Caki2 (cell line): ENCODE measurements around the gene KRT38. TPM values are rescaled to one million over a fixed set of nuclear protein-coding genes. Genes with fewer than 3 reads are reported as not detected.
A peak's percentile ranks its signal among the peaks of the same experiment; 100 is the strongest.
"Not testable (repeated sequence)": the region's sequence is repeated elsewhere in the genome, so short reads cannot be mapped to it uniquely, and the experiment has no call there.

Experiments
- DNase-seq: peaks from one replicate; pipeline ENCODE4 v3.0.0-alpha.2; 2015; ENCODE audit warnings: low read depth
- in situ Hi-C: cut with HindIII; loops from 2 replicates; pipeline ENCODE4 v1.10.0; 2016; ENCODE audit warnings: low sequenced_read_pairs, low pct_unique_long_range_greater_than_20kb, mixed read lengths
- total RNA-seq: library from RNA; depleted of rRNA; stranded (reverse); fragments of >200 nt; shearing (Covaris generic); gene quantifications from 2 replicates; pipeline ENCODE4 v1.2.3, GENCODE V29; 2014; ENCODE audit warnings: low replicate concordance

KRT38 gene
- total RNA-seq, 1 experiment from 2014 or later = not detected

DNA sequence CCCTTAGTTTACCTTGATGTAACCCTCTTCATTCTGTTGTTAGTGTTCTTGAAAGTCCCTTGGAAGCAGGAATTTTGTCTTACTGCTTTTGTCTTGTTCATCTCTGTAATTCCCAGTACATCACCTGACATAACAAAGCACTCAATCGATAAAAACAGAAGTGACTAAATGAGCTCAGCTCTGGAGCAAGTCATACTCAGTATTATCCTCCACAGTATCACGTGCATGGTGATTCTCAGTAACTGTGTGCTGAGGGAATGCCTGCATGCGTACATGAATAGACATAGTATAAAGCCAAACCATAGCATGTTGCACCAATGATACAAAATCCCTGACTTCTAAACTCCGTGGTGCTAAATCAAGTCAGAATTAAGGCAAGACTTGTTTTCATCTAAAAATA, 7.2 kb downstream of the KRT38 start:
- no peak for DNase-seq
- in situ Hi-C loops = no loop called here

- in situ Hi-C loops, DNase-seq: not testable (repeated sequence)
Observed at GRCh38 chr17:41430376-41430775, 10.4 kb downstream of the KRT38 start.

DNA sequence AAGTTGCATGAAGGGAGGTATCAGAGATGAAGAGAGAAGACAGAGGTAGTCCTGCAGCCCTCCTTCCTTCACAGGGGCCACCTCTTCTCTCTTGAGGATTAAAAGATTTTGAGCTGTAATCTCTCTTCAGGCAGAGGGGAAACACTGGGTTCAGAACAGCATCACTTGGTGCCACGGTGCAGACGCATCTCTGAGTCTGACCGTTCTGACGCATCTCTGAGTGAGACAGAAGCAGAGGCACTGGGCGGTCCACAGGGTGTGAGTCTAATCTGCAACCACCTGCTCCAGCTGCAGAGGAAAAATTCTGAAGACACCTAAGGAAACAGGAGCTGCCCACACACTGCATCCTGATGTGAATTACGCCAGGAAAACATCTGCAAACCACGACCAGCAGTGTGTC, 11.1 kb downstream of the KRT38 start:
- no peak for DNase-seq
- in situ Hi-C loops = no loop called here

DNA sequence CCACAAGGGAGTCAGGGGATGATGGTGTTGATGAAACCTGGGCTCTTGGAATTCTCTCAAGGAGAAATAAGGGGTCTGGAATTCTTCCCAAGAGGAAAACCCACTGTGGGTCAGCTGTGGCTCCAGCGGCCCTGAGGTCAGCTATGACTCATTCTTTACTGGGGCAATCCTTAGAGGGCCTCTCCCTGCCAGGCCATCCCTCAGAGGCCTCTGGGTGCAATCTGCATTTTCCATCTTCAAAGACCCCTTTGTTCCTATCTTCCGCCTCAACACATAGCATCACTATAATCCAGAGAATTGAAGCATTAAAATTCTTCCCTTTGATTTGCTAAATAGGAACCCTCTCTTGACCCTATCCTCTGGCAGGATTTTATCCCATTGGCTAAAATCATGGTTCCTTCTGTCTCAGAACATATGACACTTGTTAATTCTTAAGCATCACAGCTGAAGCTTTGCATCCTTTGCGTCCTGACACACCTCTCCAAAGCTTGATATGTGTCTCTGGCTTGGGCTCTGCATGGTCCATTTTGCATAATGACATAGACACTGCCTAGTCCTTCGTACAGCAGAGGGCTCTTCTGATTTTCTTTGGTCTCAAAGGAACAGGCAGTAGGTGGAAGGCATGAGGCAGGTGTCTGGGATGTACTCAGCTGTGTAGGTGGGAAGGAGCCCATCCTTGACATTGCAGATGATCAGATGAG, 12.0 kb downstream of the KRT38 start:
- no peak for DNase-seq
- in situ Hi-C loops = no loop called here

GRCh38 chr17:41424111-41424635, 16.6 kb downstream of the KRT38 start, which contains the start of gene KRT37:
Gene KRT37 (minus strand): TSS chr17:41424585. CDS start chr17:41424523, 62 bp downstream.
- in situ Hi-C loops = no loop called here
- no peak for DNase-seq

GRCh38 chr17:41422586-41422985, 18.2 kb downstream of the KRT38 start:
- in situ Hi-C loops, DNase-seq: not testable (repeated sequence)

GRCh38 chr17:41421617-41422016, 19.2 kb downstream of the KRT38 start:
- no peak for DNase-seq
- in situ Hi-C loops = no loop called here

DNA sequence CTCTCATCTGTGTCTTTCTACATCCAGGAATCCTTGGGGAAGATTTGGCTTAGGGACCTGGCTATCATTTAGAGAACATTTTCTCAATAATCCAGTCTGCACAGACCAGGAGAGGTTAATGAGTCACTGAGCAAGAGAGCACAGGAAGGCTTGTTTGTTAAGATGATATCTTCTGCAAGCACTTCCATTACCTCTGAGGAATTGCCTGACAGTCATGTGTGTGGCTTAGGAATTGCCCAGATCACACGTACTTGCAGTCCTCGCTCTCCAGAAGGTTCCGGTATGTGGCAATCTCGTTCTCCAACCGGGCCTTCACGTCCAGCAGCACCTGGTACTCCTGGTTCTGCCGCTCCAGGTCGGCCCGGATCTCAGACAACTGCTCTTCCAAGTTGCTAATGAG, 19.7 kb downstream of the KRT38 start:
- DNase-seq = no peak
- in situ Hi-C loops = no loop called here

- DNase-seq = no peak
- in situ Hi-C loops = no loop called here
Observed at GRCh38 chr17:41420134-41420533, 20.6 kb downstream of the KRT38 start.

GRCh38 chr17:41419716-41420115, 21.1 kb downstream of the KRT38 start:
- in situ Hi-C loops = no loop called here

DNA sequence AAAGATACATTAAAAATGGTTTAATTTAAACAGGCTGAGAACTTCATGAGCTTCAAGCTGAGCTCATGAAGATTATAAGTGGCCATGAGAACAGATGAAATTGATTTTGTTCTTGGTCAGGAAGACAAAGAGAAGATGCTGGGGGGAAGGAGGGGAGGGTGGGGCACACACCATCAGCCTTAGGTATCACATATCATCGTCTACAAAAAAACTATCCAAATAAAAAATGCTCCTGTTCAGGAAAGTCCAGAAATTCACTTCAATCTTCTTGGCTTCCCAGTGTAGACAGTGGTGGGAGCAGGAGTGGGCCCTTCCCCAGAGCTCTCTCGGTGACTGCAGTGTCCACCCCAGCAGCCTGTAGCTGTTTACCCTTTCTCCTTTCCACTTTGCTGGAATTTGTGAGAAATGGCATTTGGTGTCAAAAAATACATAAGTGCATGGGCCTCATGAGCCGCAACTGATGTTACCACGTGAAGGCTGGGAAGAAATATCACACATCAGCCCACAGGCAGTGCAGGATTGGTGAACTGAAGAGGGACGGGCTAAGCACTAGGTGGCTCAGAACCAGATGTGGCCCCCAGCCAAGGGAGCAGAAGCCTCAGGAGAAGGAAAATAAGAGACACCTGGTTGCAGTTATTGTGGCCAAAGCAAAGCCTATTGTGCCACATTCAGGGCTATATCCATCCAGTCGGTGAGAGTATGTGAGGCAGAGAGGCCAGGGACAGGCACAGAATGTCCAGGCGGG, 22.5 kb downstream of the KRT38 start:
- in situ Hi-C loops = no loop called here

More at GRCh38 chr17:41419716-41420115, 21.1 kb downstream of the KRT38 start:
- no peak for DNase-seq

DNA sequence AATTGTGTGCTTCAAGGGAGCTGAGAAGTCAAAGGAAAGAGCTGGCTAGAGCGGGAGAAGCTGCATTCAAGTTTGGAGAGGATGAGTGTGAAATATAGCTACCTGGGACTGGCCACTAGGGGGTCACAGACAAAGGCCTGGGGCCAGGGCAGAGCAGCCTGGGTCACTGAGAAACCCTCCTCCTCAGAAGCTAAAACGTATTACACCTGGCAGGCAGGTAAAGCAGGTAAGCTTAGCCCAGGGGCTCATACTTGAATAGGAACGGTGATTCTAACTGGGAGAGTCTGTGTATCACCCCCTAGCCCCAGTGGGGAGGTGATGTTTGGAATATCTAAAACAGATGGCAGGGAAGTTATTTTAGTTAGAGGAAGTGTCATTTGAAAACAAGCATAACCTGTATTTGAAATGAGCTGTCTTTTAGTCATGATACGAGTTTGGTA, 23.2 kb downstream of the KRT38 start:
- no peak for DNase-seq
- in situ Hi-C loops = no loop called here

More for the DNA sequence above, 22.5 kb downstream of the KRT38 start:
- DNase-seq = no peak

DNA sequence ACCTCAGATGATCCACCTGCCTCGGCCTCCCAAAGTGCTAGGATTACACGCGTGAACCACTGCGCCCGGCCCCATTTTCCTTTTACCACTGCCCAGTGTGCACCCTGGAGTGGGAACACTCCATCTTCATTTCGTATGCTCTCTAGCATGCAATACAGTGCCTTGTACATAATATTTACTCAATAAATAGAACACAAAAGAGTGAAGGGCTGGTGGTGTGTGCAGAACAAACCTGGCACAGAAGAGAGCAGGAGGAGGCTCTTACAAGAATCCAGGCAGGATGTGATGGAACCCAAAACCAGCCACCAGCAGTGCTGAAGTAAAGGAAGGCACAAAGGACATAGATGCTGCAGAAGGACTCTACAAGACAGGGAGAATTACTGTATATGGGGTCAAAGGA, 23.7 kb downstream of the KRT38 start:
- no peak for DNase-seq
- in situ Hi-C loops = no loop called here

DNA sequence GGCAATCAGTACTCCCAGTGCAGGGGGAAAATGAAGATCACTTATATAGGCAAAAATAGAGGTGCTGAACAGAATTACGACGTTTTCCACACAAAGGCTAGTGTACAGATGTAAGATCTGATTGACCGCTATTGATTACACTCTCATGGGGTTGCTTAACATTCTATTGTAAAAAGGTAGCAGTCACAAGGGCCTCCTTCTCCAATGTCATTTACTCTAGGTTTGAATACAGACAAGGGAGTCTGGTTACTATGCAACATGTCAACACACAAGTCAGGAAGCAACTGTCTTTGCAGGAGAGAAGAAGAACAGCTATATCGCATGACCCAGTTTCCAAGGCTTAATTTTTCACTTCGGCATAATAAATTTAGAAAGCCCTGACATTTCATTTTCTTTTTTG, 24.3 kb downstream of the KRT38 start:
- in situ Hi-C loops = no loop called here
- no peak for DNase-seq

DNA sequence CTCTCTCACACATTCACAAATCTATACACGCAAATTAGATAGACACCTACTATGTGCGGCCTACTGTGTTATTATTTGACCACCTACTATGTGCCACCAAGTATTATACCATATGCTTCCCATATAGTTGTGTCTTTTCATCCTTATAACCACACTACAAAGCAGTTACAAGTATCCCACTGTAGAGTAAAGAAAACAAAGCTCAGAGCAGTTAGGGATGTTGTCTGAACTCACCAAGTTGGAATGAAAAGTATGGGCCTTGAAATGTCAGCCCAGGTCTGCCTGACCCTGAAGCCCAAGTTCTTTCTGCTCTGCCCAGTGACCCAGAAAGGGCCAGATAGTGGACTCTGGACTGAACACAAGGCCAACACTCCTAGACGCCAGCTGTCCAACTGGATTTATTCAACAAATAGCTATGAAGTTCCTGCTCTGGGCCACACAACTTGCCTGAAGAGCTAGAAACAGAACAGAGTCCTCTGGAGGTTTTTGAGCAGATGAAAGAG, 24.9 kb downstream of the KRT38 start:
- peak; percentile 72 for DNase-seq
- in situ Hi-C loops = no loop called here

DNA sequence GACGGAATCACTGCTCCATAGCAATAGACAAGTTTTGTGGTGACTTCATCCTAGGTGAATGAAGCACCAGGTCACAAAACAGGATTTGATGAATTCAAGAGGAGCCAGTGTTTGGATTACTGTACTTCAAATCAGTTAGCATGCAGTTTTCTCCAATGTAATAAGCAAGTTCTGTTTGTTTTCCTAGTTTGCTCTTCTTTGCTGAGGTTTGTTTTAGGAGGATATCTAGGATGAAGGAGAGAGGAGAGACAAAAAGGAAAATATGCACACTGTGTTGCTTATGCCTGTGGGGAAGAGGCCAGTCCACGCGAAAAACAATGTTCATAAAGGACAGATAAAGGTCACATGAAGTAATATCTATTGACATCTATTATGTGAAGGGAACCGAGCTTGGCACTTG, 25.4 kb downstream of the KRT38 start:
- peak; percentile 33 for DNase-seq
- in situ Hi-C loops = no loop called here

GRCh38 chr17:41413982-41414381, 26.8 kb downstream of the KRT38 start:
- in situ Hi-C loops = no loop called here

GRCh38 chr17:41413353-41413957, 27.3 kb downstream of the KRT38 start:
- in situ Hi-C loops = no loop called here
- no peak for DNase-seq

More at GRCh38 chr17:41413982-41414381, 26.8 kb downstream of the KRT38 start:
- DNase-seq = peak; percentile 55
